ENCODE measurements around the gene FNBP1. TPM values are rescaled to one million over a fixed set of nuclear protein-coding genes. Genes with fewer than 3 reads are reported as not detected.

The FNBP1 gene
- total RNA-seq, 1 donor from 2014 or later, result 50.0 TPM

- no peaks in the 10 kb centered on the region for H3K27me3 ChIP-seq
- DNase-seq (no peak), ATAC-seq (no peak)
- H3K27ac ChIP-seq, result no peak overlapping the region
- intact Hi-C loops (cut with DNase I), result no loop called here
- no peak overlapping the region for H3K4me3 ChIP-seq
- no peak for TF ChIP-seq CTCF (IDR thresholded peaks at IDR 0.05)
- no peaks in the 10 kb centered on the region for H3K4me1 ChIP-seq
- no peaks in the 10 kb centered on the region for H3K9me3 ChIP-seq
- peaks cover 28% of the 10 kb centered on the region for H3K36me3 ChIP-seq
Measured at GRCh38 chr9:129866394-129867135, 176.4 kb downstream of the FNBP1 start.

GRCh38 chr9:129865668-129866320 is 177.2 kb downstream of the FNBP1 start:
- intact Hi-C loops (cut with DNase I), result no loop called here
- Histone ChIP-seq H3K4me3 (no peak overlapping the region), H3K27me3 (no peaks in the 10 kb centered on the region), H3K9me3 (no peaks in the 10 kb centered on the region), H3K4me1 (no peaks in the 10 kb centered on the region), H3K27ac (no peak overlapping the region), H3K36me3 (peaks cover 36% of the 10 kb centered on the region)
- TF ChIP-seq CTCF (IDR thresholded peaks at IDR 0.05), result no peak
- ATAC-seq (no peak), DNase-seq (no peak)

GRCh38 chr9:129864991-129865647 is 177.9 kb downstream of the FNBP1 start:
- Histone ChIP-seq H3K4me1 (no peaks in the 10 kb centered on the region), H3K36me3 (peaks cover 41% of the 10 kb centered on the region), H3K4me3 (no peak overlapping the region), H3K27ac (no peak overlapping the region), H3K9me3 (no peaks in the 10 kb centered on the region), H3K27me3 (no peaks in the 10 kb centered on the region)
- ATAC-seq (no peak), DNase-seq (no peak)
- intact Hi-C loops (cut with DNase I), result no loop called here
- no peak for TF ChIP-seq CTCF (IDR thresholded peaks at IDR 0.05)

- intact Hi-C loops (cut with DNase I), result no loop called here
- Histone ChIP-seq H3K4me3 (no peak overlapping the region), H3K27me3 (no peaks in the 10 kb centered on the region), H3K27ac (no peak overlapping the region), H3K36me3 (peaks cover 50% of the 10 kb centered on the region), H3K9me3 (no peaks in the 10 kb centered on the region), H3K4me1 (no peaks in the 10 kb centered on the region)
- peak; percentile 49 for ATAC-seq
- TF ChIP-seq CTCF (IDR thresholded peaks at IDR 0.05), result no peak
- no peak for DNase-seq
Measured at GRCh38 chr9:129863059-129863690, 179.8 kb downstream of the FNBP1 start.

- TF ChIP-seq CTCF (IDR thresholded peaks at IDR 0.05), result no peak
- Histone ChIP-seq H3K27ac (no peak overlapping the region), H3K27me3 (no peaks in the 10 kb centered on the region), H3K36me3 (peaks cover 54% of the 10 kb centered on the region), H3K9me3 (no peaks in the 10 kb centered on the region), H3K4me3 (no peak overlapping the region), H3K4me1 (no peaks in the 10 kb centered on the region)
- ATAC-seq (no peak), DNase-seq (no peak)
- intact Hi-C loops (cut with DNase I), result no loop called here
Measured at GRCh38 chr9:129861447-129861827, 181.6 kb downstream of the FNBP1 start.

Measured in upper lobe of right lung (tissue), 1 donor.